Measurements from ENCODE around the gene AGBL4.

The AGBL4 gene

DNA sequence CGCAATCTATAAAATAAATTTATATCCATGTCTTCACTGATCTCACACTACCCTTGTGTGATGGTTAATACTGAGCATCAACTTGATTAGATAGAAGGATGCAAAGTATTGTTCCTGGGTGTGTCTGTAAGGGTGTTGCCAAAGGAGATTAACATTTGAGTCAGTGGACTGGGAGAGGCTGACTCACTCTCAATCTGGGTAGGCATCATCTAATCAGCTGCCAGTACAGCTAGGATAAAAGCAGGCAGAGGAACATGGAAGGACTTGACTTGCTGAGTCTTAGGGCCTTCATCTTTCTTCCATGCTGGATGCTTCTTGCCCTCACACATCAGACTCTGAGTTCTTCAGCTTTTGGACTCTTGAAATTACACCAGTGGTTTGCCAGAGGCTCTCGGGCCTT lies 615.4 kb downstream of the AGBL4 start:
- H3K9me3 ChIP-seq (replicated peaks in 1 of 11) = no peaks in the 10 kb centered on the region
- H3K27me3 ChIP-seq = no peaks in the 10 kb centered on the region
- H3K9ac ChIP-seq = no peak overlapping the region
- no peak overlapping the region for H3K27ac ChIP-seq
- H4K20me1 ChIP-seq = no peaks in the 10 kb centered on the region
- no peak overlapping the region for H3K4me3 ChIP-seq
- no peaks in the 10 kb centered on the region for H3K36me3 ChIP-seq
- no peak overlapping the region for H3K4me2 ChIP-seq
- TF ChIP-seq Cebpa-rat (IDR thresholded peaks at IDR 0.05) = no peak
- H3K4me1 ChIP-seq = no peaks in the 10 kb centered on the region; a peak in 1 of 20 replicates

DNA sequence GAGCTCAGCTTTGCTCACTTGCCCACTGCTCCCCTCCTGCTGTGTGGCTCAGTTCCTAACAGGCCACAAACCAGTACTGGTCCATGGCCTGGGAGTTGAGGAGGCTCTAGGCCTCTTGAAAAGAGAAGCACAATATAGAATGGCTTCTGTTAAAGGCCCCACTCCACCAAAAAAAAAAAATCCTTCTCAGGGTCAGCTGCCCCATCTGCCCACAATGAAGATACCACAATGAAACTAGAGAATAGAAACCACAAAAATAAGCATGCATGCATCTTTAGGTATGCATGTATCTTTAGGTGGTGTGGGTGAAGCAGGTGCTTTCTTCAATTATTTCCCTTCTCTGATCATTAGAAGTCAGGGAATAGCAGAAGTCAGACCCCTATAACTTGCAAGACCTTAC lies 626.7 kb downstream of the AGBL4 start:
- H3K4me2 ChIP-seq = no peak overlapping the region
- no peak overlapping the region for H3K4me3 ChIP-seq
- H3K36me3 ChIP-seq = no peaks in the 10 kb centered on the region
- H3K9me3 ChIP-seq (replicated peaks in 1 of 11) = peaks cover 0 to 24% (median 11%) of the 10 kb centered on the region in 11 experiments; a peak in 12 of 22 replicates
- H4K20me1 ChIP-seq = no peaks in the 10 kb centered on the region
- no peak overlapping the region for H3K9ac ChIP-seq
- TF ChIP-seq Cebpa-rat (IDR thresholded peaks at IDR 0.05) = no peak
- H3K4me1 ChIP-seq = no peaks in the 10 kb centered on the region
- H3K27me3 ChIP-seq = no peaks in the 10 kb centered on the region
- no peak overlapping the region for H3K27ac ChIP-seq

DNA sequence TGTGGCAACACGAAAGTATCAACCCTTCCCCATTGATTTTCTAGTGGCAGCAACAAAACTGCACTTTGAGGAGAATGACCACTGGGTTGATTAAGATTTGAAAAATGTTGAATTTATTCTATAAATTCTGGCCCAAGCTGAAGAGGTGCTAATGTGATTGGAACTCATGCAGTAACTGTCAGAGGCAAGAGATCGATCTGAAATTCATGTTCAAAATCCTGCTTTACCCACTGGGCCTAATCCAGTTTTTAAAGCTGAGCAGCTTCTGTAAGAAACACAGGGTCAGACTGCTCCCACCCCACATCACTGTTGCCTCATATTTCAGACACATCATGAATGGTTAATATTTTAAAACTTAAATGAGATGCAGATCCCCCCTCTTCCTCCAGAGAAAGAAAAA lies 629.6 kb downstream of the AGBL4 start:
- Histone ChIP-seq H3K9me3 (replicated peaks in 1 of 11) (no peaks in the 10 kb centered on the region), H3K4me2 (no peak overlapping the region), H3K4me1 (peaks cover 0 to 15% (median 10%) of the 10 kb centered on the region in 10 experiments; a peak in 11 of 20 replicates), H3K4me3 (no peak overlapping the region), H3K27me3 (no peaks in the 10 kb centered on the region), H3K36me3 (no peaks in the 10 kb centered on the region), H3K27ac (no peak overlapping the region), H4K20me1 (no peaks in the 10 kb centered on the region), H3K9ac (no peak overlapping the region)
- TF ChIP-seq Cebpa-rat (IDR thresholded peaks at IDR 0.05) = no peak

DNA sequence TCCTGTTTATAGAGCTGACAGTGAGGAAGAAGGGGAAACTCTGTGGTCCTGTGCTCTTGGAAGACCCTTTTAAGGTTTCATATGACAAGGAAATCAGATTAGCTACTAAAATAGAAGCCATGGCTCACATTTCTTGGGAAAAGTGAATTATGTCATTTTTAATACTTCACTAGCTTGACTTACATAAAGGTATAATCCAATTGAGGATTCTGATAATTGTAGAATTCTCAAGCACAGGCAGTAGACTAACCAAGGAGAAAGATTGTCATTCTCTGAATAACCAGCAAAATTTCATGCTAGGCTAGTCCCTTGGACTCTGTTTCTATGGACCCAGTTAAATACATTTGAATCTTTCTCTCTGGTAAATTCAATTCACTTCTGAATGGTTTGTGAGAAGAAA lies 634.1 kb downstream of the AGBL4 start:
- no peak for TF ChIP-seq Cebpa-rat (IDR thresholded peaks at IDR 0.05)
- H3K27ac ChIP-seq = no peak overlapping the region; a peak in 1 of 22 replicates
- no peaks in the 10 kb centered on the region for H3K9me3 ChIP-seq (replicated peaks in 1 of 11)
- no peaks in the 10 kb centered on the region for H3K36me3 ChIP-seq
- no peak overlapping the region for H3K9ac ChIP-seq
- peaks cover 0 to 16% (median 11%) of the 10 kb centered on the region in 10 experiments; a peak in 11 of 20 replicates for H3K4me1 ChIP-seq
- H3K4me3 ChIP-seq = no peak overlapping the region
- no peaks in the 10 kb centered on the region for H4K20me1 ChIP-seq
- H3K27me3 ChIP-seq = no peaks in the 10 kb centered on the region
- H3K4me2 ChIP-seq = peak overlapping the region in 8 of 11 experiments; percentile 4 to 45 (median 28); a peak in 12 of 22 replicates

DNA sequence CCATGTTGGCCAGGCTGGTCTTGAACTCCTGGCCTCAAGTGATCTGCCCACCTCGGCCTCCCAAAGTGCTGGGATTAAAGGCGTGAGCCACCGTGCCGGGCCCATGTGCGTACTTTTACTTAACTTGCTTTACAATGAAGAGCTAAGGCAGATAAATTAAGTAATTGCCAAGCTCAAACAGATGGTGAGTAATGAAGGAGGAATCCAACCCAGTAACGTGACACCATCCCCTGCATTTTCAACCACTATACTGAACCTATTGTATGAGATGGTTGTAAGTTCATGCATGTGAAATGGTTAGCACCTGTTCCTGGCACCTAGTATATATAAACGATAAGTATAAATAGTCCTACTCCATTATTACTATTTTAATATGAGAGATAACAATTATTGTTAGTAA lies 659.1 kb downstream of the AGBL4 start:
- H3K4me3 ChIP-seq = no peak overlapping the region
- H3K9ac ChIP-seq = no peak overlapping the region
- H3K4me2 ChIP-seq = no peak overlapping the region
- H3K27me3 ChIP-seq = no peaks in the 10 kb centered on the region
- no peaks in the 10 kb centered on the region for H3K36me3 ChIP-seq
- TF ChIP-seq Cebpa-rat (IDR thresholded peaks at IDR 0.05) = no peak
- H3K4me1 ChIP-seq = no peaks in the 10 kb centered on the region
- H3K9me3 ChIP-seq (replicated peaks in 1 of 11) = no peaks in the 10 kb centered on the region
- no peak overlapping the region for H3K27ac ChIP-seq
- no peaks in the 10 kb centered on the region for H4K20me1 ChIP-seq

DNA sequence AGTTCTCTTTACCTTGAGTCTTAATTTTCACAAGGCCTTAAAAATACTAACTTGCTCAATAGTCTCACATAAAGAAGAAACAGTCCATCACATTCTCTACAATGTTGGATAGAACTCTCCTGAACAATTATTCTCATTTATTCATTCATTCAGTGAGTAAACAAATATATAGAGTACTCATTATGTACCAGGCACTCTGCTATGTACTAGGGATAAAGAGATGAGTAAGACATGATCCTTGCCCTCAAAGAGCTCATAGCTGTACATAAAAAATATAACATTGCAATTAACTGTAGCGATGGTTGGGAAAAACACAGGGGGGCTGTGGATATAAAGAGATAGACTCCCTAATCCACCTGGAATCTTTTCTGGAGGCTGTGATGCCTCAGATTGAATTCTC lies 660.1 kb downstream of the AGBL4 start:
- Histone ChIP-seq H3K36me3 (no peaks in the 10 kb centered on the region), H3K4me3 (no peak overlapping the region), H4K20me1 (no peaks in the 10 kb centered on the region), H3K9me3 (replicated peaks in 1 of 11) (no peaks in the 10 kb centered on the region), H3K4me2 (no peak overlapping the region), H3K9ac (no peak overlapping the region), H3K4me1 (no peaks in the 10 kb centered on the region), H3K27ac (no peak overlapping the region), H3K27me3 (no peaks in the 10 kb centered on the region; a peak in 1 of 22 replicates)
- no peak for TF ChIP-seq Cebpa-rat (IDR thresholded peaks at IDR 0.05)

DNA sequence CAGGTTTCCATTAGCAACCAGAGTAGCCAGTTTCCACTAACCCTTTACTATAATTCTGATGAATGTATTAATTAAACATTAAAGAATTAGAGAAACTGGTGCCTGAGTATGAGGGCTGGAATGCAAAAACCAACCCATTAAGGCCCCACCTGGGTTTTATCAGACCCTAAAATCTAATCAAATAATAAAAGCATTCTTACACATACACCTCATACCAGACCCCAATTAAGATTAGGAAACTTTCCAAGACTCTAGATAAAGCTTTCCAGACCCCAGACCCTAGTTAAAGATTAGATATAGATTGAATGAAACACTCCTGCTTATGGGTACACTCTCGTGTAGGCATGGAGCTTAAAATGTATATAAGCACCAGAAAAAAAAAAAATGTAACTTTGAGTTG lies 665.7 kb downstream of the AGBL4 start:
- Histone ChIP-seq H3K36me3 (no peaks in the 10 kb centered on the region), H3K27me3 (no peaks in the 10 kb centered on the region; a peak in 1 of 22 replicates), H3K27ac (no peak overlapping the region), H3K9ac (no peak overlapping the region), H3K4me3 (no peak overlapping the region), H3K4me2 (no peak overlapping the region), H3K4me1 (no peaks in the 10 kb centered on the region), H3K9me3 (replicated peaks in 1 of 11) (no peaks in the 10 kb centered on the region), H4K20me1 (no peaks in the 10 kb centered on the region)
- TF ChIP-seq Cebpa-rat (IDR thresholded peaks at IDR 0.05) = no peak

DNA sequence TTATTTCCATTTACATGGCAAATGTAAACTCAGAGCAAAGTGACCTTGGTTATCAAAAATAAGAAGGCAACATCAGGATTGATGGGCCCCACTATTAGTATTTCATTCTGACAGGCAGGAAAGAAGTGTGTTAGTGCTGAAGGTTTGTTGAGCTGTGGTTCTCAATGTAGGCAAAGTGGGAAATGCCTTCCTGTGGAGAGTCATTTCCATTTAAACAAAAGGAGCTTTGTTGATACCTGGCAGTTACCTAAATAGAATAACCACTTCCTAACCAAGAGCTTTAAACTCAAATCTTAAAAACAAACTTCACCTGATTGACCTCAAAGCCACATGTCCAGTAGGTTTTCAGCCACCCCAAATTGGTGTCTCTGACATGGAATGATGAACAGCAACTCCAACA lies 667.2 kb downstream of the AGBL4 start:
- H3K27me3 ChIP-seq = no peaks in the 10 kb centered on the region; a peak in 1 of 22 replicates
- no peak overlapping the region for H3K9ac ChIP-seq
- H3K4me3 ChIP-seq = no peak overlapping the region
- TF ChIP-seq Cebpa-rat (IDR thresholded peaks at IDR 0.05) = no peak
- H3K27ac ChIP-seq = no peak overlapping the region
- no peaks in the 10 kb centered on the region for H3K36me3 ChIP-seq
- H3K4me2 ChIP-seq = no peak overlapping the region
- no peaks in the 10 kb centered on the region for H3K9me3 ChIP-seq (replicated peaks in 1 of 11)
- no peaks in the 10 kb centered on the region for H4K20me1 ChIP-seq
- peaks cover 0 to 7% (median 0%) of the 10 kb centered on the region in 10 experiments; a peak in 1 of 20 replicates for H3K4me1 ChIP-seq

DNA sequence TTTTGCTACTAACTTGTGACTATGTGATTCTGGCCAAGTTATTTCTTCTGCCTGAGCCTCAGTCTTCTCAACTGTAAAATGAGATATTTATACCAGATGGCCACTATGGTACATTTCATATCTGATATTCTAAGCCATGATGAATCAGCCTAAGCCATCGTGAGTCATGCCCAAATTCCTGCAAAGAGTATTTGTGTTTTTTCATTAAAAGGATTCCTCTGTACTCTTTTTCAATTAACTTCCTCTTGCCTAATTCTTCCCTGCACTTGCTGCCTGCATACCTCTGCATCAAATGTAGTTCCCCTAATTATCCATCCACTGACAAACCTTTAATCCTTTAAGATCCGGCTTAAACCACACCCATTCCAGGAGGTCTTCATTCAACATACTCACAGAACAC lies 672.0 kb downstream of the AGBL4 start:
- Histone ChIP-seq H3K27ac (no peak overlapping the region), H3K36me3 (no peaks in the 10 kb centered on the region), H3K4me2 (no peak overlapping the region), H4K20me1 (no peaks in the 10 kb centered on the region), H3K4me3 (no peak overlapping the region), H3K4me1 (peaks cover 0 to 23% (median 0%) of the 10 kb centered on the region in 10 experiments; a peak in 7 of 20 replicates), H3K27me3 (no peaks in the 10 kb centered on the region), H3K9me3 (replicated peaks in 1 of 11) (0 out of 22 replicates have a peak, but pooled peaks cover 0 to 5% (median 0%) of the 10 kb centered on the region in 11 experiments), H3K9ac (no peak overlapping the region)
- no peak for TF ChIP-seq Cebpa-rat (IDR thresholded peaks at IDR 0.05)

DNA sequence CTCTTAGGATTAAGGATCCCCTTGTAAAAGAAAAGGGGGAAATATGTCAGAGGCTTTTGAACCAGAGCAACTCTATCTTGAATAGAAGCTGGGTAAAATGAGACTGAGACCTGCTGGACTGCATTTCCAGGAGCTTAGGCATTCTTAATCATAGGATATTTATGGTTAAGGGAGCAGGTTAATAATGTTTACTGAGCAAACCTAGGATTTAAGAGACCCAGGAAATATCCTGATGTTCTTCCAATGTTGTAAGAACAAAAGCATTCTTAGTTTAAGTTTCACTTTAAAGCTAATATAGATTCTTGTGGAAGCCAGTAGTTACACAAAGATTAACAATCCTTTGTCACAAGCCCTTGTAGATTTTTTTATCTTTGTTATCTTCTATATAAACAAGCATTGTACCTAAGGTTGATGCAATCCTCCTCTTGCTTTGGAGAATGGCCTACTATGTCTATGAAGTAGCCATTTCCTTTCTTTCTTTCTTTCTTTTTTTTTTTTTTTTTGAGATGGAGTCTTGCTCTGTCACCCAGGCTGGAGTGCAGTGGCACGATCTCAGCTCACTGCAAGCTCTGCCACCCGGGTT lies 676.9 kb downstream of the AGBL4 start:
- Histone ChIP-seq H3K4me2 (no peak overlapping the region), H3K36me3 (no peaks in the 10 kb centered on the region), H3K4me1 (peaks cover 0 to 19% (median 0%) of the 10 kb centered on the region in 10 experiments; a peak in 7 of 20 replicates), H3K9me3 (replicated peaks in 1 of 11) (peaks cover 0 to 23% (median 12%) of the 10 kb centered on the region in 11 experiments; a peak in 13 of 22 replicates), H3K9ac (no peak overlapping the region), H4K20me1 (no peaks in the 10 kb centered on the region), H3K27me3 (no peaks in the 10 kb centered on the region), H3K4me3 (no peak overlapping the region), H3K27ac (no peak overlapping the region)
- no peak for TF ChIP-seq Cebpa-rat (IDR thresholded peaks at IDR 0.05)

All from BLaER1 treated with 17β-estradiol and CSF1 and Interleukin-3, amounts not matched to agents 10 nM and 100 nM (cell line).